OCI-LY1 (cell line): ENCODE measurements around the gene ANKH.

Experiments
- EZH2 ChIP-seq: fragments of 200-600 bp; sonication (generic), shearing (Covaris generic); IDR thresholded peaks from 2 replicates; pipeline ENCODE4 v1.8.0; 2017; ENCODE audit warnings: borderline replicate concordance, mixed run types, mild to moderate bottlenecking, antibody characterized with exemption, low read length, moderate library complexity, mixed read lengths
- TF ChIP-seq, protein P1 (sequence below): fragments of 200-600 bp; sonication (generic), shearing (Covaris generic); IDR thresholded peaks from 2 replicates; pipeline ENCODE4 v1.5.1; 2017; ENCODE audit warnings: mild to moderate bottlenecking, antibody characterized with exemption, low read length, moderate library complexity, mixed read lengths

- TF ChIP-seq, protein P1, sequence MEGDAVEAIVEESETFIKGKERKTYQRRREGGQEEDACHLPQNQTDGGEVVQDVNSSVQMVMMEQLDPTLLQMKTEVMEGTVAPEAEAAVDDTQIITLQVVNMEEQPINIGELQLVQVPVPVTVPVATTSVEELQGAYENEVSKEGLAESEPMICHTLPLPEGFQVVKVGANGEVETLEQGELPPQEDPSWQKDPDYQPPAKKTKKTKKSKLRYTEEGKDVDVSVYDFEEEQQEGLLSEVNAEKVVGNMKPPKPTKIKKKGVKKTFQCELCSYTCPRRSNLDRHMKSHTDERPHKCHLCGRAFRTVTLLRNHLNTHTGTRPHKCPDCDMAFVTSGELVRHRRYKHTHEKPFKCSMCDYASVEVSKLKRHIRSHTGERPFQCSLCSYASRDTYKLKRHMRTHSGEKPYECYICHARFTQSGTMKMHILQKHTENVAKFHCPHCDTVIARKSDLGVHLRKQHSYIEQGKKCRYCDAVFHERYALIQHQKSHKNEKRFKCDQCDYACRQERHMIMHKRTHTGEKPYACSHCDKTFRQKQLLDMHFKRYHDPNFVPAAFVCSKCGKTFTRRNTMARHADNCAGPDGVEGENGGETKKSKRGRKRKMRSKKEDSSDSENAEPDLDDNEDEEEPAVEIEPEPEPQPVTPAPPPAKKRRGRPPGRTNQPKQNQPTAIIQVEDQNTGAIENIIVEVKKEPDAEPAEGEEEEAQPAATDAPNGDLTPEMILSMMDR = no peak
- no peak for TF ChIP-seq EZH2
Observed at GRCh38 chr5:14831006-14831338, 40.6 kb downstream of the ANKH start.
